NT2/D1 (cell line): ENCODE measurements around the gene NAPSA.

Source experiments
- SUZ12 ChIP-seq: IDR thresholded peaks from 2 replicates; pipeline ENCODE4 v1.6.1; 2011; ENCODE audit not compliant: insufficient read length, insufficient read depth; ENCODE audit errors: extremely low read depth
- YY1 ChIP-seq: IDR thresholded peaks from 2 replicates; pipeline ENCODE4 v1.6.1; 2011; ENCODE audit not compliant: insufficient read length, insufficient read depth
- ZNF274 ChIP-seq: IDR thresholded peaks from 2 replicates; pipeline ENCODE4 v1.6.1; 2011; ENCODE audit warnings: mild to moderate bottlenecking, low read depth, low read length

- TF ChIP-seq YY1 (no peak), ZNF274 (no peak), SUZ12 (no peak)
Observed at GRCh38 chr19:50320596-50320995, 44.8 kb downstream of the NAPSA start.
